ENCODE results near the gene BMP6. TPM values are rescaled to one million over a fixed set of nuclear protein-coding genes. Genes with fewer than 3 reads are reported as not detected.

The BMP6 gene
- total and polyA plus RNA-seq, 2 of the 4 experiments (the other 2 are of a cell fraction), result 0.18 to 0.19 TPM

GRCh38 chr6:7787731-7788130 lies 61.8 kb downstream of the BMP6 start:
- Histone ChIP-seq H2AK5ac (ENCODE audit: low read depth, low read length) (no peak overlapping the region), H2BK120ac (ENCODE audit: low read depth, low read length) (no peak overlapping the region), H3K9ac (ENCODE audit: low read depth, low read length) (no peak overlapping the region), H3K56ac (ENCODE audit: extremely low read depth, insufficient read depth, low read length) (no peak overlapping the region), H4K20me1 (ENCODE audit: insufficient read depth, low read length) (no peaks in the 10 kb centered on the region), H3K79me1 (ENCODE audit: low read depth in 1 of 2, low read length in 2 of 2) (no peaks in the 10 kb centered on the region), H2AFZ (replicated peaks; ENCODE audit: low read length, poor library complexity) (no peak overlapping the region), H4K8ac (ENCODE audit: low read depth in 2 of 2, low read length in 2 of 2) (no peak overlapping the region), H3K4ac (ENCODE audit: low read depth, low read length) (no peak overlapping the region), H3K36me3 (ENCODE audit: control insufficient read depth, insufficient read depth, low read length) (no peaks in the 10 kb centered on the region), H2BK15ac (ENCODE audit: low read depth, low read length) (no peak overlapping the region), H3K27me3 (ENCODE audit: control insufficient read depth, insufficient read depth, low read length) (peaks cover 6% of the 10 kb centered on the region), H3K14ac (replicated peaks; ENCODE audit: low read depth, low read length) (no peak overlapping the region), H3K4me1 (ENCODE audit: control insufficient read depth, insufficient read depth, low read length) (peaks cover 13% of the 10 kb centered on the region), H3K9me1 (ENCODE audit: insufficient read depth, low read length) (no peaks in the 10 kb centered on the region), H3K4me2 (ENCODE audit: low read depth, low read length) (peak overlapping the region; percentile 94), H2BK5ac (ENCODE audit: low read depth, low read length, poor library complexity, severe bottlenecking) (no peak overlapping the region), H3K18ac (ENCODE audit: low read depth, low read length) (no peak overlapping the region), H2AK9ac (replicated peaks; ENCODE audit: low read depth, low read length, poor library complexity) (no peak overlapping the region), H3K4me3 (ENCODE audit: insufficient read depth, low read depth, low read length) (no peak overlapping the region), H3K27ac (ENCODE audit: insufficient read depth, low read length) (peak overlapping the region; percentile 72; the same call in 1 of the 2 replicates), H3K9me3 (ENCODE audit: control insufficient read depth, insufficient read depth, low read length) (no peaks in the 10 kb centered on the region), H4K5ac (ENCODE audit: low read depth, low read length) (no peak overlapping the region), H4K91ac (ENCODE audit: insufficient read depth, low read depth, low read length) (no peak overlapping the region), H3K23ac (ENCODE audit: low read depth, low read length) (no peak overlapping the region), H2BK20ac (ENCODE audit: low read depth, low read length) (no peak overlapping the region)
- BruUV-seq (replicated peaks), result no TSS peak
- in situ Hi-C loops (cut with MboI; ENCODE audit: low sequenced_read_pairs), result no loop called here
- intact Hi-C loops (cut with micrococcal nuclease), result loop anchor here (2.0 kb wide), 1 partner anchor 57 kb away; no protein-coding TSS in a partner anchor
- TF ChIP-seq MAFK (IDR thresholded peaks at IDR 0.05; ENCODE audit: low read depth, low read length) (peak; percentile 61), ELK1 (IDR thresholded peaks at IDR 0.05; ENCODE audit: borderline replicate concordance, low read depth, low read length) (no peak)
- dilution Hi-C loops (cut with HindIII; ENCODE audit: low sequenced_read_pairs, unreplicated experiment), result no loop called here
- ATAC-seq (ENCODE audit: low read depth), result no peak
- no CpG with 5 or more reads among the region's 2 CpGs for WGBS, 2 experiments (ENCODE audit: extremely low coverage in 2 of 2, insufficient read length in 1 of 2)
- no peak for DNase-seq
- POLR2A ChIA-PET (ENCODE audit: unreplicated experiment), result no interaction called here
- CTCF ChIA-PET, result interaction anchor here (0.8 kb wide), 1 partner anchor 16 kb away, joined by 3 read pairs; no protein-coding TSS in a partner anchor
